Stimulated activated CD8-positive, alpha-beta memory T cell treated with anti-CD3 and anti-CD28 coated beads, Interleukin-12 subunit alpha, Interleukin-12 subunit beta, amount 100 ng/mL, for 4 hours (primary cell): ENCODE results near the gene C12orf76.
A peak's percentile ranks its signal among the peaks of the same experiment; 100 is the strongest.
"Not testable (repeated sequence)": the region's sequence is repeated elsewhere in the genome, so short reads cannot be mapped to it uniquely, and the experiment has no call there.

Experiments used
- DNase-seq: peaks from one replicate; pipeline ENCODE4 v3.0.0-alpha.2; 2020; ENCODE audit warnings: low read depth

The C12orf76 gene

GRCh38 chr12:110048242-110049027 lies at the start of gene C12orf76:
C12orf76 (minus strand) TSS chr12:110048522; CDS start chr12:110048495, 27 bp downstream.
- DNase-seq = peak; percentile 79

GRCh38 chr12:110093631-110094311 lies 45.4 kb upstream of the C12orf76 start:
- no peak for DNase-seq

GRCh38 chr12:110091136-110091711 lies 42.9 kb upstream of the C12orf76 start:
- DNase-seq = no peak

- no peak for DNase-seq
Observed at GRCh38 chr12:110090266-110091135, 42.2 kb upstream of the C12orf76 start.

GRCh38 chr12:110088936-110089335 lies 40.6 kb upstream of the C12orf76 start:
- no peak for DNase-seq

GRCh38 chr12:110088216-110088615 lies 39.9 kb upstream of the C12orf76 start:
- not testable (repeated sequence) for DNase-seq

GRCh38 chr12:110084314-110085015 lies 36.1 kb upstream of the C12orf76 start:
- DNase-seq = no peak

- no peak for DNase-seq
Observed at GRCh38 chr12:110080410-110080809, 32.1 kb upstream of the C12orf76 start.

- DNase-seq = peak; percentile 55
Observed at GRCh38 chr12:110079477-110080400, 31.4 kb upstream of the C12orf76 start.

- DNase-seq = no peak
Observed at GRCh38 chr12:110077800-110078199, 29.5 kb upstream of the C12orf76 start.

- no peak for DNase-seq
Observed at GRCh38 chr12:110075880-110076279, 27.6 kb upstream of the C12orf76 start.

- DNase-seq = no peak
Observed at GRCh38 chr12:110074089-110074488, 25.8 kb upstream of the C12orf76 start.

- DNase-seq = no peak
Observed at GRCh38 chr12:110073049-110073831, 24.9 kb upstream of the C12orf76 start.

GRCh38 chr12:110072636-110073035 lies 24.3 kb upstream of the C12orf76 start:
- DNase-seq = not testable (repeated sequence)

- no peak for DNase-seq
Observed at GRCh38 chr12:110071967-110072366, 23.6 kb upstream of the C12orf76 start.

- DNase-seq = no peak
Observed at GRCh38 chr12:110071504-110071903, 23.2 kb upstream of the C12orf76 start.

- no peak for DNase-seq
Observed at GRCh38 chr12:110068654-110069053, 20.3 kb upstream of the C12orf76 start.

- DNase-seq = not testable (repeated sequence)
Observed at GRCh38 chr12:110068115-110068514, 19.8 kb upstream of the C12orf76 start.

GRCh38 chr12:110067531-110067930 lies 19.2 kb upstream of the C12orf76 start:
- no peak for DNase-seq
